Activated naive CD4-positive, alpha-beta T cell treated with anti-CD3 and anti-CD28 coated beads, Interleukin-2, amount 10 ng/mL, durations not matched to agents 7 days and 5 days (primary cell): ENCODE measurements around the gene LRIT2.

ENCODE experiments used
- CTCF ChIA-PET: fragments of 350-600 bp; sonication (Branson Sonifier 250); formaldehyde crosslinking; loops from one replicate; lab custom pipeline; 2021; ENCODE audit warnings: antibody characterized with exemption; lab: Charles Lee
- DNase-seq: peaks from one replicate; pipeline ENCODE4 v3.0.0-alpha.2; 2020
- H3K27ac Mint-ChIP-seq: one replicate; pipeline ENCODE4 v1.8.0; 2021; ENCODE audit warnings: mild to moderate bottlenecking, moderate library complexity, mixed read lengths
- H3K27me3 Mint-ChIP-seq: one replicate; pipeline ENCODE4 v1.8.0; 2021; ENCODE audit warnings: mild to moderate bottlenecking, mixed read lengths
- H3K36me3 Mint-ChIP-seq: one replicate; pipeline ENCODE4 v1.8.0; 2021; ENCODE audit warnings: mixed read lengths
- H3K4me1 Mint-ChIP-seq: one replicate; pipeline ENCODE4 v1.8.0; 2021; ENCODE audit warnings: mixed read lengths
- H3K4me3 Mint-ChIP-seq: one replicate; pipeline ENCODE4 v1.8.0; 2021; ENCODE audit warnings: mild to moderate bottlenecking, moderate library complexity, mixed read lengths
- H3K9me3 Mint-ChIP-seq: one replicate; pipeline ENCODE4 v1.8.0; 2021; ENCODE audit warnings: mixed read lengths

Gene LRIT2

GRCh38 chr10:84211566-84211965 lies 13.8 kb downstream of the LRIT2 start:
- no peak for DNase-seq
- Mint-ChIP-seq H3K4me1 (no peaks in the 10 kb centered on the region), H3K9me3 (no peaks in the 10 kb centered on the region), H3K27ac (no peak overlapping the region), H3K36me3 (no peaks in the 10 kb centered on the region), H3K27me3 (peaks cover 21% of the 10 kb centered on the region), H3K4me3 (no peak overlapping the region)
- CTCF ChIA-PET = interaction anchor here (0.7 to 6.7 kb wide), 3 partner anchors 20 to 67 kb away, joined by 3 to 43 read pairs (median 3); no protein-coding TSS in a partner anchor

- CTCF ChIA-PET = interaction anchor here (1.3 to 8.0 kb wide), 5 partner anchors 8 to 67 kb away, joined by 3 to 146 read pairs (median 4); no protein-coding TSS in a partner anchor
- no peak for DNase-seq
- no peaks in the 10 kb centered on the region for H3K4me1 Mint-ChIP-seq
- no peaks in the 10 kb centered on the region for H3K9me3 Mint-ChIP-seq
- peaks cover 21% of the 10 kb centered on the region for H3K27me3 Mint-ChIP-seq
- H3K27ac Mint-ChIP-seq = no peak overlapping the region
- H3K36me3 Mint-ChIP-seq = no peaks in the 10 kb centered on the region
- no peak overlapping the region for H3K4me3 Mint-ChIP-seq
Observed at GRCh38 chr10:84208023-84208422, 17.3 kb downstream of the LRIT2 start.

- Mint-ChIP-seq H3K9me3 (no peaks in the 10 kb centered on the region), H3K4me3 (no peak overlapping the region), H3K27me3 (peaks cover 16% of the 10 kb centered on the region), H3K27ac (no peak overlapping the region), H3K4me1 (no peaks in the 10 kb centered on the region), H3K36me3 (no peaks in the 10 kb centered on the region)
- CTCF ChIA-PET = interaction anchor here (0.7 to 8.0 kb wide), 12 partner anchors 8 to 348 kb away, joined by 3 to 146 read pairs (median 4); no protein-coding TSS in a partner anchor
- no peak for DNase-seq
Observed at GRCh38 chr10:84205853-84206525, 19.4 kb downstream of the LRIT2 start.

- Mint-ChIP-seq H3K4me3 (no peak overlapping the region), H3K27ac (no peak overlapping the region), H3K27me3 (peaks cover 20% of the 10 kb centered on the region), H3K36me3 (no peaks in the 10 kb centered on the region), H3K9me3 (no peaks in the 10 kb centered on the region), H3K4me1 (no peaks in the 10 kb centered on the region)
- DNase-seq = peak; percentile 84
- CTCF ChIA-PET = interaction anchor here (0.5 to 8.0 kb wide), 17 partner anchors 8 to 145 kb away, joined by 3 to 146 read pairs (median 4); no protein-coding TSS in a partner anchor
Observed at GRCh38 chr10:84205049-84205852, 20.1 kb downstream of the LRIT2 start.

- Mint-ChIP-seq H3K4me3 (no peak overlapping the region), H3K27ac (no peak overlapping the region), H3K27me3 (peaks cover 20% of the 10 kb centered on the region), H3K36me3 (no peaks in the 10 kb centered on the region), H3K9me3 (no peaks in the 10 kb centered on the region), H3K4me1 (no peaks in the 10 kb centered on the region)
- CTCF ChIA-PET = interaction anchor here (0.5 to 8.0 kb wide), 14 partner anchors 9 to 145 kb away, joined by 3 to 146 read pairs (median 4); no protein-coding TSS in a partner anchor
- no peak for DNase-seq
Observed at GRCh38 chr10:84204610-84205009, 20.7 kb downstream of the LRIT2 start.

GRCh38 chr10:84204122-84204521 lies 21.2 kb downstream of the LRIT2 start:
- Mint-ChIP-seq H3K4me1 (no peaks in the 10 kb centered on the region), H3K36me3 (no peaks in the 10 kb centered on the region), H3K27ac (no peak overlapping the region), H3K27me3 (peaks cover 21% of the 10 kb centered on the region), H3K9me3 (no peaks in the 10 kb centered on the region), H3K4me3 (no peak overlapping the region)
- CTCF ChIA-PET = interaction anchor here (1.3 to 8.0 kb wide), 4 partner anchors 11 to 57 kb away, joined by 3 to 146 read pairs (median 6); no protein-coding TSS in a partner anchor
- DNase-seq = no peak

- H3K27ac Mint-ChIP-seq = no peak overlapping the region
Observed at GRCh38 chr10:84202349-84202748, 23.0 kb downstream of the LRIT2 start.

GRCh38 chr10:84201682-84202081 lies 23.7 kb downstream of the LRIT2 start:
- Mint-ChIP-seq H3K4me1 (no peaks in the 10 kb centered on the region), H3K9me3 (no peaks in the 10 kb centered on the region), H3K36me3 (no peaks in the 10 kb centered on the region), H3K27ac (no peak overlapping the region), H3K4me3 (no peak overlapping the region), H3K27me3 (peaks cover 34% of the 10 kb centered on the region)
- DNase-seq = no peak
- CTCF ChIA-PET = interaction anchor here (0.9 to 8.0 kb wide), 3 partner anchors 54 to 61 kb away, joined by 3 to 146 read pairs (median 4); no protein-coding TSS in a partner anchor

More at GRCh38 chr10:84202349-84202748, 23.0 kb downstream of the LRIT2 start:
- H3K27me3 Mint-ChIP-seq = peaks cover 33% of the 10 kb centered on the region
- no peak for DNase-seq
- CTCF ChIA-PET = interaction anchor here (0.9 to 8.0 kb wide), 3 partner anchors 54 to 62 kb away, joined by 3 to 146 read pairs (median 4); no protein-coding TSS in a partner anchor
- H3K36me3 Mint-ChIP-seq = no peaks in the 10 kb centered on the region
- H3K4me1 Mint-ChIP-seq = no peaks in the 10 kb centered on the region
- H3K4me3 Mint-ChIP-seq = no peak overlapping the region
- no peaks in the 10 kb centered on the region for H3K9me3 Mint-ChIP-seq

GRCh38 chr10:84201244-84201606 lies 24.1 kb downstream of the LRIT2 start:
- CTCF ChIA-PET = interaction anchor here (1.4 to 8.0 kb wide), 3 partner anchors 52 to 54 kb away, joined by 3 to 146 read pairs (median 7); no protein-coding TSS in a partner anchor

GRCh38 chr10:84200537-84201243 lies 24.7 kb downstream of the LRIT2 start:
- Mint-ChIP-seq H3K36me3 (no peaks in the 10 kb centered on the region), H3K4me1 (no peaks in the 10 kb centered on the region), H3K27ac (no peak overlapping the region), H3K4me3 (no peak overlapping the region), H3K27me3 (peaks cover 41% of the 10 kb centered on the region), H3K9me3 (no peaks in the 10 kb centered on the region)
- DNase-seq = no peak
- CTCF ChIA-PET = interaction anchor here (1.4 kb wide), 2 partner anchors 51 to 53 kb away, joined by 3 to 7 read pairs; no protein-coding TSS in a partner anchor

More at GRCh38 chr10:84201244-84201606, 24.1 kb downstream of the LRIT2 start:
- H3K27me3 Mint-ChIP-seq = peaks cover 37% of the 10 kb centered on the region
- no peaks in the 10 kb centered on the region for H3K36me3 Mint-ChIP-seq
- no peak overlapping the region for H3K4me3 Mint-ChIP-seq
- no peaks in the 10 kb centered on the region for H3K9me3 Mint-ChIP-seq
- DNase-seq = no peak
- H3K4me1 Mint-ChIP-seq = no peaks in the 10 kb centered on the region
- peak overlapping the region; percentile 28 for H3K27ac Mint-ChIP-seq

- CTCF ChIA-PET = interaction anchor here (1.5 to 1.6 kb wide), 2 partner anchors 16 to 50 kb away, joined by 5 to 6 read pairs; no protein-coding TSS in a partner anchor
- H3K36me3 Mint-ChIP-seq = no peaks in the 10 kb centered on the region
- no peak for DNase-seq
- H3K4me3 Mint-ChIP-seq = no peak overlapping the region
- H3K9me3 Mint-ChIP-seq = no peaks in the 10 kb centered on the region
- H3K27me3 Mint-ChIP-seq = peaks cover 62% of the 10 kb centered on the region
- no peaks in the 10 kb centered on the region for H3K4me1 Mint-ChIP-seq
- H3K27ac Mint-ChIP-seq = no peak overlapping the region
Observed at GRCh38 chr10:84198206-84198915, 27.0 kb downstream of the LRIT2 start.

- no peak overlapping the region for H3K4me3 Mint-ChIP-seq
- CTCF ChIA-PET = interaction anchor here (1.5 to 1.6 kb wide), 2 partner anchors 16 to 49 kb away, joined by 5 to 6 read pairs; no protein-coding TSS in a partner anchor
- no peaks in the 10 kb centered on the region for H3K36me3 Mint-ChIP-seq
- H3K27ac Mint-ChIP-seq = no peak overlapping the region
- no peak for DNase-seq
- no peaks in the 10 kb centered on the region for H3K9me3 Mint-ChIP-seq
- peaks cover 69% of the 10 kb centered on the region for H3K27me3 Mint-ChIP-seq
- H3K4me1 Mint-ChIP-seq = no peaks in the 10 kb centered on the region
Observed at GRCh38 chr10:84197643-84198042, 27.7 kb downstream of the LRIT2 start.

GRCh38 chr10:84196941-84197340 lies 28.4 kb downstream of the LRIT2 start:
- H3K9me3 Mint-ChIP-seq = no peaks in the 10 kb centered on the region
- no peak overlapping the region for H3K4me3 Mint-ChIP-seq
- H3K36me3 Mint-ChIP-seq = no peaks in the 10 kb centered on the region
- peaks cover 76% of the 10 kb centered on the region for H3K27me3 Mint-ChIP-seq
- no peak overlapping the region for H3K27ac Mint-ChIP-seq
- no peak for DNase-seq
- H3K4me1 Mint-ChIP-seq = no peaks in the 10 kb centered on the region
- CTCF ChIA-PET = interaction anchor here (1.5 to 1.6 kb wide), 2 partner anchors 17 to 49 kb away, joined by 5 to 6 read pairs; no protein-coding TSS in a partner anchor
